NT2/D1 (cell line): Measurements from ENCODE around the gene B3GALNT1.

Experiments
- SUZ12 ChIP-seq: IDR thresholded peaks from 2 replicates; pipeline ENCODE4 v1.6.1; 2011; ENCODE audit not compliant: insufficient read length, insufficient read depth; ENCODE audit errors: extremely low read depth
- YY1 ChIP-seq: IDR thresholded peaks from 2 replicates; pipeline ENCODE4 v1.6.1; 2011; ENCODE audit not compliant: insufficient read length, insufficient read depth
- ZNF274 ChIP-seq: IDR thresholded peaks from 2 replicates; pipeline ENCODE4 v1.6.1; 2011; ENCODE audit warnings: mild to moderate bottlenecking, low read depth, low read length

- TF ChIP-seq ZNF274 (no peak), SUZ12 (no peak), YY1 (no peak)
Measured at GRCh38 chr3:161035711-161036110, 69.4 kb downstream of the B3GALNT1 start.
